Vagina (tissue), 2 donors: Measurements from ENCODE around the gene CSTPP1. TPM values are rescaled to one million over a fixed set of nuclear protein-coding genes. Genes with fewer than 3 reads are reported as not detected.

ENCODE experiments used
- DNase-seq, 2 donors: peaks; one replicate each; pipeline ENCODE4 v3.0.0-alpha.2; 2017; ENCODE audit errors: extremely low spot score in 2 of 2
- H3K27ac ChIP-seq: fragments of 200-600 bp; sonication (generic); one replicate; pipeline ENCODE4 v1.5.1; 2019
- H3K27me3 ChIP-seq: fragments of 200-600 bp; sonication (generic); one replicate; pipeline ENCODE4 v1.5.1; 2019
- H3K36me3 ChIP-seq, 2 donors: fragments of 200-600 bp; sonication (generic); one replicate each; pipeline ENCODE4 v1.5.1; 2017 to 2019
- H3K4me1 ChIP-seq: fragments of 200-600 bp; sonication (generic); one replicate; pipeline ENCODE4 v1.5.1; 2019
- H3K4me3 ChIP-seq, 2 donors: fragments of 200-600 bp; sonication (generic); 1 replicate in 1 of 2; 2 replicates in 1 of 2; pipeline ENCODE4 v1.5.1; 2016 to 2019
- H3K9me3 ChIP-seq: fragments of 200-600 bp; sonication (generic); one replicate; pipeline ENCODE4 v1.5.1; 2019
- CTCF ChIP-seq, 3 experiments: fragments of 450-650 bp in 2 of 3; fragments of 200-600 bp in 1 of 3; sonication (generic) in 1 of 3; IDR thresholded peaks; one replicate each; pipeline ENCODE4 v1.5.1; 2017 to 2019; ENCODE audit warnings: antibody characterized with exemption in 3 of 3, mild to moderate bottlenecking in 2 of 3, moderate library complexity in 2 of 3
- POLR2A ChIP-seq, 2 donors: fragments of 450-650 bp; IDR thresholded peaks; one replicate each; pipeline ENCODE4 v1.6.1; 2017; ENCODE audit warnings: antibody characterized with exemption in 2 of 2, mild to moderate bottlenecking in 2 of 2, moderate library complexity in 2 of 2
- POLR2AphosphoS5 ChIP-seq, 2 donors: sonication (generic); formaldehyde crosslinking; IDR thresholded peaks; one replicate each; pipeline ENCODE4 v1.9.0; 2017; ENCODE audit warnings: antibody characterized with exemption in 2 of 2, mild to moderate bottlenecking in 2 of 2, low read depth in 1 of 2; ENCODE audit not compliant: insufficient read depth in 1 of 2
- intact Hi-C: fragments of 100-400 bp; cut with DNase I; formaldehyde crosslinking; loops from one replicate; pipeline ENCODE4 v1.15.1; 2023
- total RNA-seq: library from RNA; depleted of rRNA; stranded (reverse); fragments of >200 nt; gene quantifications from one replicate; pipeline ENCODE4 v1.2.3, GENCODE V29; 2016

CSTPP1 gene
- total RNA-seq, 1 donor from 2014 or later, result 30.7 TPM

DNA sequence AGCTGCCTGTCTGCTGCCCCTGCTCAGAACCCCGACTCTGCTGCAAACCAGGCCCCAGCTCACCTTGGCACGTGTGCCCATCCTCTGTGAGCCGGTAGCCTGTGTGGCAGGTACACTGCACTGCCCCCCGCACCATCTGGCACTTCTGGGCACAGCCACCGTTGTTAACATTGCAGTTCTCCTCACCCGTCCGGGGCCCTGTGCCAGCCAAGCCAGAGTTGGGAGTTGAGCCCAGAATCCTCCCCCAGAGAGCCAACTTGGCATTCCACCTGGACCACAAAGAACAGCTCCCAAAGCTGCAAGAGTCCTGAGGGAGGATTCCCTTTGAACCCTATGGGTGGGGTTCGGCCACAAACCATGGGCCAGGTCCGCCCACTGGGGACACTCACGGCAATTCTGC is 40.7 kb upstream of the CSTPP1 start:
- Histone ChIP-seq H3K4me3 (no peak overlapping the region), H3K27ac (no peak overlapping the region), H3K27me3 (no peaks in the 10 kb centered on the region), H3K36me3 (peaks cover 0 to 6% of the 10 kb centered on the region in 2 donors), H3K4me1 (no peaks in the 10 kb centered on the region), H3K9me3 (no peaks in the 10 kb centered on the region)
- no peak for TF ChIP-seq CTCF (IDR thresholded peaks at IDR 0.05)
- no peak for TF ChIP-seq POLR2A (IDR thresholded peaks at IDR 0.05)
- no peak for TF ChIP-seq POLR2AphosphoS5 (IDR thresholded peaks at IDR 0.05; ENCODE audit: insufficient read depth in 1 of 2, low read depth in 1 of 2)
- DNase-seq, result no peak
- intact Hi-C loops, result loop anchor here (10.0 kb wide), 1 partner anchor 459 kb away; the partner anchor contains the start of gene MYBPC3

GRCh38 chr11:46896719-46897406 is 39.7 kb upstream of the CSTPP1 start:
- intact Hi-C loops, result loop anchor here (10.0 kb wide), 1 partner anchor 458 kb away; the partner anchor contains the start of gene MYBPC3

DNA sequence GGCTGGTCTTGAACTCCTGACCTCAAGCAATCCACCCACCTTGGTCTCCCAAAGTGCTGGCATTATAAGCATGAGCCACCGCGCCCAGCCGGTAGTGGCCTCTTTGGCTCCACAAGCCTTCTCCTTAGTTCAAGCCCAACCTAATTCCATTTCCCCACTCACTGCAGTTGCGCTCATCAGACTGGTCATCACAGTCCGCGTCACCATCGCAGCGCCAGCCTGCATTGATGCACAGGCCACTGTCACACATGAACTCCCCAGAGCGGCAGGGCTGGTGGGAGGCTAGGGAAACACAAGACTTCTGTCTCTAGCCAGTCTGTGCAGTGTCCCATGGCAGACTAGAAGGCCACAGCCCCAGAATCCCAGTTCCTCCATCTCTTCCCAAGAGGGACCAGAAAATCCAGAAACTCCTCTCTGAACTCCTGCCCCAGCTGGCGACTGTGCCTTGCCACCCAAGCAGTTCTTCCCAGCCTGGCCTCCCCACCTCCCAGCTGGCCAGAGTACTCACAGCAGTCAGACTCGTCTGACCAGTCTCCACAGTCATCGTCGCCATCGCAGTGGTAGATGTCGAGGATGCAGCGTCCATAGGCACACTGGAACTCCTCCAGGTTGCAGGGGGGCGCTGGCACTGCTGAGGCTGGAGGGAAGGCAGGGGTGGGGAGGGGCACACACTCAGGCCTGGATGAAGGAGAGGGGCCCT is 38.0 kb upstream of the CSTPP1 start:
- intact Hi-C loops, result loop anchor here (10.0 kb wide), 1 partner anchor 456 kb away; the partner anchor contains the start of gene MYBPC3
- no peak for DNase-seq
- no peaks in the 10 kb centered on the region for H3K27me3 ChIP-seq
- no peaks in the 10 kb centered on the region for H3K9me3 ChIP-seq
- H3K36me3 ChIP-seq, result peaks cover 0 to 2% of the 10 kb centered on the region in 2 donors
- H3K4me3 ChIP-seq, result no peak overlapping the region
- H3K27ac ChIP-seq, result no peak overlapping the region
- no peaks in the 10 kb centered on the region for H3K4me1 ChIP-seq
- TF ChIP-seq CTCF (IDR thresholded peaks at IDR 0.05), result no peak
- TF ChIP-seq POLR2AphosphoS5 (IDR thresholded peaks at IDR 0.05; ENCODE audit: insufficient read depth in 1 of 2, low read depth in 1 of 2), result peak in 1 of 2 donors; percentile 31

More at GRCh38 chr11:46896719-46897406, 39.7 kb upstream of the CSTPP1 start:
- H3K4me3 ChIP-seq, result no peak overlapping the region
- H3K9me3 ChIP-seq, result no peaks in the 10 kb centered on the region
- TF ChIP-seq POLR2AphosphoS5 (IDR thresholded peaks at IDR 0.05; ENCODE audit: insufficient read depth in 1 of 2, low read depth in 1 of 2) (no peak), POLR2A (IDR thresholded peaks at IDR 0.05) (no peak), CTCF (IDR thresholded peaks at IDR 0.05) (no peak)
- DNase-seq, result no peak
- H3K4me1 ChIP-seq, result no peaks in the 10 kb centered on the region
- peaks cover 0 to 6% of the 10 kb centered on the region in 2 donors for H3K36me3 ChIP-seq
- H3K27me3 ChIP-seq, result no peaks in the 10 kb centered on the region
- H3K27ac ChIP-seq, result no peak overlapping the region

- H3K27me3 ChIP-seq, result no peaks in the 10 kb centered on the region
- DNase-seq, result no peak
- no peaks in the 10 kb centered on the region for H3K4me1 ChIP-seq
- no peaks in the 10 kb centered on the region for H3K9me3 ChIP-seq
- H3K4me3 ChIP-seq, result no peak overlapping the region
- TF ChIP-seq POLR2AphosphoS5 (IDR thresholded peaks at IDR 0.05; ENCODE audit: insufficient read depth in 1 of 2, low read depth in 1 of 2) (no peak), CTCF (IDR thresholded peaks at IDR 0.05) (no peak), POLR2A (IDR thresholded peaks at IDR 0.05) (no peak)
- intact Hi-C loops, result loop anchor here (10.0 kb wide), 1 partner anchor 455 kb away; the partner anchor contains the start of gene MYBPC3
- no peak overlapping the region for H3K27ac ChIP-seq
- no peaks in the 10 kb centered on the region for H3K36me3 ChIP-seq
Measured at GRCh38 chr11:46899501-46900025, 37.0 kb upstream of the CSTPP1 start.
